Fibroblast of gingiva (primary cell): Measurements from ENCODE around the gene GPR142.
"Not testable (repeated sequence)": the region's sequence is repeated elsewhere in the genome, so short reads cannot be mapped to it uniquely, and the experiment has no call there.

Source experiments
- DNase-seq: peaks from one replicate; pipeline ENCODE4 v3.0.0-alpha.2; 2011; ENCODE audit warnings: low read depth

GPR142 gene

DNA sequence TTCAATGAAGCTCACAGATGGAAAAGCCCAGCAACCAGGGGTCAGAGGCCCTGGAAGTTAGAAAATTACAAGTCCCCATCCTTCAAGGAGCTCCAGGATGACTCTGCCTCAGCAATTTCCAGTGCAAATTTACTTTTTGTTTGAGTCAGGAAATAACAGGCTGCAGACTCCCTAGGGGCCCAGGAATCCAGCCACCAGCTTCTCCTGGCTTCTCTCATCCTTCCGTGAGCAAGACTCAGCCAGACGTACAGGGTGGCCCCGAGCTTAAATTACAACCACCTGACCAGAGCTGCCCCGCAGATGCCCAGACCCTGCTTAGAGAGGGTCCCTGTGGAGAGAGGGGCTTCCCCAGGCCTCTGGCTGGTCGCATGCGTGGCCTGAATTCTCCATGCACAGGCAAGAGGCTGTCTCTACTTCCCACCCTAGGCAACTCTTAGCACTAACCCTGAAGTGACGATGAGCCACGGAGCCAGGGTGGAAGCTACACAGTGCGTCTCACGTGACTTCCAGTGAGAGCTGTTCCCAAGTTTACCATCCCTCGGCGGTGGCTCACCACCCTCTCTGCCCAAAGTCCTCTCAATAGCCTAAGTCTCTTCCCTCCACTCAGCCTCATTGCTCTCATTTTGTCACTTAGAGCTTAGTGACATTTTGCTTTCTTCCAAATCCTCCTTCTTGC lies 27.1 kb downstream of the GPR142 start:
- no peak for DNase-seq

DNA sequence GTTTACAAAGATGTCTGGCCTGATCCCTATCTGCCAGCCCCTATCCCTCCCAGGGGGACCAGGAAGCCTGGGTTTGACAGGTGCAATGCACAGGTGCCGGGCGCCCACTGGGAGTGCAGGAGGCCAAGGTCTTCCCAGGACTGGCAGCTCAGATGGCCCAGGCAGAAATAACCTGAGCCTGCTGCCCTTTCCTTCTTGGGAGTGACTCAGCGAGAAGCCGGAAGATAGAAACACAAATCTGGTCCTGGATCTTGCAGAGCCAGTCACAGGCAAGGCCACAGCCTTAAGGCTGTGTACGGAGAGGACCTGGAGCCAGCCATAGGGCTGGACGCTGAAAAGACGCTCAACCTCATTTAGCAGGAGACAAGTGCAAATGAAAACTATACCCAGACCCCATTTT lies 27.7 kb downstream of the GPR142 start:
- no peak for DNase-seq

DNA sequence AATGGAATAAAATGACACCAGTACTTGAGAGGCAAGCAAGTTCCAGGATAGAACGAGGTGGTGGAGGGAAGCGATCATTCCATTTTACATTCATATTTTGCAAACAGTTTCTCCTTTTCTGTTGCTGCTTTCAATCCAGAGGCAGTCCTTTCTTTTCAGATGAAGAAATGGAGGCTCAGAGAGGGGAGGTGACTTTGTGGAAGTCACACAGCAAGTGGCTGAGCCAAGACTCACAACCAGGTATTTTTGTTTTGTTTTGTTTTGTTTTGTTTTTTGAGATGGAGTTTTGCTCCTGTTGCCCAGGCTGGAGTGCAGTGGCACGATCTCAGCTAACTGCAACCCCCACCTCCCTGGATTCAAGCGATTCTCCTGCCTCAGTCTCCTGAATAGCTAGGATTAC lies 29.3 kb downstream of the GPR142 start:
- DNase-seq, result no peak

DNA sequence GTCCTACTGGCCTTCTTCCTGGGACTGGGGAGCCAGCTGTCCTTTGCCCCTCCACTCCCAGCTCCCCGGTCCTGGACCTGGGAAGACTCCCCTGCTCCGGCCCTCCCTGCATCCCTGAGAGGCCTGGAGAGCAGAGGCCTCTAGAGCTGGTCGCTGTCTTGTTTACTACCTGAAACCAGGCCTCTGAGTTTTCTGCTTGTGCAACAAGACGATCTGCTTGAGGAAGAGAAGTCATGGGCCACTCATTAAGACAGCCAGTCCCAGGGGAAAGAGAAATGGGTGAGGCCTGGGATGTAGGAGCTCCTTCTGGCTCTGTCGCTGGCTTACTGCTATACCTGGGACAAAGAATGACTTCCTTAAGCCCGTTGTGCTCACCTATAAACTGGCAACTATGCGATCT lies 34.7 kb downstream of the GPR142 start:
- no peak for DNase-seq

DNA sequence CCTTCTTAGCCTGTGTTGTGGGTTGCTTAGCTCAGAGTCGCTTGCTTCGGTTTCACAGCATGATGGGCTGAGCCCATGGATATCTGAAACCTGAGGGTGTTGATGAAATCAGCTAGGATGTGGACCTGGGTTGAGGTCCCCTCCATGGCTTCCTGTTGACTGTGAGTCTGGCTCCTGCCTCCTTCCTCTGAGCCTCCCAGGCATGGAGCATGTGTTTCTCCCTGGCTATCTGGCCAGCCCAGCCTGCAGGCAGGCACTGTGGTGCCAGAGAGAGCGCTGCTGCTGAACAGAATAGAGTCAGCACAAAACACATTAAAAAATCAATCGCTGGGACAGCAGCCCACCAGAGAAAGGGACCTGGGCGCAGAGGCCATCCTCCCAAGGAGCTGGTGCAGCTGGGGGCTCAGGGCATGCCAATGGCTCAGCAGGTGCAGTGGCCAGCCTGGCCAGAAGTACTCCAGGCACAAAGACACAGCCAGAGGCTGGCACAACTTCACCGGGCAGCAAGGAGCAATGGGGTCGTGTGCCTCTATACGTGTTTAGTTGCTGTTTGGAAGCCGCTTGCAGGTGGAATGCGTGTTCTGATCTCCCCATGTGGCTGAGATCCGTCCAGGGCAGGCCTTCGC lies 36.3 kb downstream of the GPR142 start:
- DNase-seq, result no peak

DNA sequence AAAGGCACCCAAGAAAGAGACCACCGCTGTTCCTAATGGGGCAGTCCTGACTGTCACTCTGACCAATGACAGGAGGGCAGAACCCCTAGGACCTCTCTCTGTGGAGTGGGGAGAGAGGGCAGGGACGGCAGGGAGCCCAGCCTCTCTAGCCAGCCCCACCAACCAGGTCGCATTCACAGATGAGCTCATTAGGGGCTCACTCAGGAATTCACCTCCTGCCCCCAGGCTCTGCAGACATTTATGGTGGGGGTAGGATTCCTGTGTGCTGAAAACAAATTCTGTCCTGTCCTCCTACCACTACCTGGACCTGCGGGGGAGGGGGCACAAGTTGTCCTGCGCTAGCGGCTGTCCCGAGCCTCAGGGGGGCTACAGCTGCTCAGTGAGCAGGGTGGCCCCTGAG lies 36.9 kb downstream of the GPR142 start:
- DNase-seq, result no peak

DNA sequence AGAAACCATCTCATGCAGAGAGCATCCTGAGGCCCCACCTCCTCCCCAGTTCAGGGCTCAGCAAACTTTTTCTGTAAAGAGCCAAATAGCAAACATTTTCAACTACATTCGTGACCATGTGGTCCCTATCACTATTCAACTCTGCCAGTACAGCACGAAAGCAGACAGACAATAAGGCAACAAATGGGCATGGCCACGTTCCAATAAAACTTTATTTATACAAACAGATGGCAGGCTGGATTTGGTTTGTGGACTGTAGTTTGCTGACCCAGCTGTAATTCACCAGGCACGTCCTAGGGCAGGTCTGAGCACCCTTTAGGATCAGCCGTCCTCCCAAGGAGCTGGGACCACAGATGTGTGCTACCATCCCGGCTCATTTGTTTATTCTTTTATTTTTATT lies 37.5 kb downstream of the GPR142 start:
- DNase-seq, result no peak

DNA sequence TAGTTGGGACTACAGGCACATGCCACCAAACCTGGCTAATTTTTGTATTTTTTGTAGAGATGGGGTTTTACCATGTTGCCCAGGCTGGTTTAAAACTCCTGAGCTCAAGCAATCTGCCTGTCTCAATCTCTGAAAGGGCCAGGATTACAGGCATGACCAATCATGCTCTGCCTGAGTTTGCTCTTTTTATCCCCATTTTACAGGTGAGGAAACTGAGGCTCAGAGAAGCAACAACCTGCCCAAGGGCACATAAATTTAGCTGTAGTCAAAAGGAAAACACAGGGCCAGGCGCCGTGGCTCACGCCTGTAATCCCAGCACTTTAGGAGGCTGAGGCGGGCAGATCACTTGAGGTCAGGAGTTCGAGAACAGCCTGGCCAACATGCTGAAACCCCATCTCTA lies 38.0 kb downstream of the GPR142 start:
- not testable (repeated sequence) for DNase-seq

DNA sequence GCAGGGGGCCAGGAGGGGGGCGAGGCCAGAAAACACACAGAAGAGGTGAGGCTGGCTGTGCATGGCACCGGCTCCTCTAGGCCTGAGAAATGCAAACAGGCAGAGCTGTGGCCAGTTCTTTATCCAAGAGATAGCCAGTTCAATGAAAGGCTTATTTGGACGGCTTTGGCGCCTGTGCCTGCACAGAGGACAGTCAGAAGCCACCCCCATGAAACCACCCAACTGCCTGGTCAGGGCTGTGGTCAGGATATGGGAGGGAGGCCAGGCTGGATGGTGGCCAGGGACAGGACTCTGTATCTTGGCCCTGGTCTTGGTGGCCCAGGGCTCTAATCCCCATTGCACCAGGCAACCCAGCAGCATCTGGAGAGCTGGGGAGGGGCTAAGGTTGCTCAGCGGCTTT lies 40.1 kb downstream of the GPR142 start:
- no peak for DNase-seq

DNA sequence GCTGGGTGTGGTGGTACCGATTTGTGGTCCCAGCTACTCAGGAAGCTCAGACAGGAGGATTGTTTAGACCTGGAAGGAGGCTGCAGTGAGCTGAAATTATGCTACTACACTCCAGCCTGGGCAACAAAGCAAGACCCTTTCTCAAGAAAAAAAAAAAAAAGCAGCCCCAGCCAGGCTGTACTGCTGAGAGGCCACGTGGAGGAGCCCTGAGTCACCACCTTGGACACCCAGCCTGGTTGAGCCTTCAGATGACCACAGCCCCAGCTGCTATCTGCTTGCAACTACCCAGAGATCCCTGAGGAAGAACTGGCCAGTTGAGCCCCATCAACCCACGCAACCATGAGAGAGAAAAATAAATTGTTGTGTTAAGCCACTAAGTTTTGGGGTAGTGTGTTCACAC lies 41.0 kb downstream of the GPR142 start:
- no peak for DNase-seq

DNA sequence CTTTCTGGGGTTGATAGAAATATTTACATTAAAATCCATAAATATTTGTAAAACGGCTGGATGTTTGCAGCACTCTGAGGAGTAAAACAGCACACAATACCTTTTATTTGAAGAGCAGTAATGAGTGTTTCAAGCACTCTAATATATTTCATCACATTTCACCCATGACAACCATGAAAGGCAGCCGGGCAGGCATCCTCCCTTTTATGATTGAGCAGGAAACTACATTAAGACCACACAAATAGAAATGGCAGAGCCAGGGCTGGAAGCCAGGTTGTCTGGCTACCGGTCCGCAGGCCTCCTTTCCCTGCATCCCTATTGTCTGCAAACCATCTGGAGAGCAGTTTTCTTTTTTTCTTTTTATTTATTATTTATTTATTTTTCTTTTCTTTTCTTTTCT lies 41.5 kb downstream of the GPR142 start:
- no peak for DNase-seq

DNA sequence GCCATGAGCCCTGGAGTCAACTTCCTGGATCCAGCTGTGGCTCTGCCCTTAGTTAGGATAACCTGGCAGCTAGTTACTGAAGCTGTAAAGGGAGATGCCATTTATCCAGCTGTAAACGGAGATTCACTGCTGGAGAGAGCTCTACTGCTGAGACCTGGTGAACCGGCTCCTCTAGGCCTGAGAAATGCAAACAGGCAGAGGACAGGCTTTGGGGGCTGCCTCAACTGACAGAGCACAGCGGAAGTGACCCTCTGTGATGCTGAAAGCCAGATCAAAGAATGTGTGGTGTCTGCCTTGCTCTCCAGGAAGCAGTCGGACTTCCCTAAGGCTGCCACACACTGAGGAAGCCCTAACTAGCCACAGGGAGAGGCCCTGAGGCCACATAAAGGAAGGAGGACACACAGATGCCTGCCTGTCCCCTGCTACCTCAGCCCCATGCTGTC lies 42.7 kb downstream of the GPR142 start:
- no peak for DNase-seq

DNA sequence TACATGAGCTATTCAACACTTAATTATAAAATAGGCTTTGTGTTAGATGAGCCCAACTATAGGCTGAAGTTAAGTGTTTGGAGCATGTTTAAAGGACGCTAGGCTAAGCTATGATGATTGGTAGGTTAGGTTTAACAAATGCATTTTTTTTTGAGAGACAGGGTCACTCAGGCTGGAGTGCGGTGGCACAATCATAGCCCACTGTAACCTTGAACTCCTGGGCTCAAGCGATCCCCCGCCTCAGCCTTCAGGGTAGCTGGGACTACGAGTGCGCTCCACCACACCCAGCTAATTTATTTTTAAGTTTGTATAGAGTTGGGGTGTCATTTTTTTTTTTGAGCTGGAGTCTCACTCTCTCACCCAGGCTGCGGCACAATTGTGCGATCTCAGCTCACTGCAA lies 45.3 kb downstream of the GPR142 start:
- no peak for DNase-seq

DNA sequence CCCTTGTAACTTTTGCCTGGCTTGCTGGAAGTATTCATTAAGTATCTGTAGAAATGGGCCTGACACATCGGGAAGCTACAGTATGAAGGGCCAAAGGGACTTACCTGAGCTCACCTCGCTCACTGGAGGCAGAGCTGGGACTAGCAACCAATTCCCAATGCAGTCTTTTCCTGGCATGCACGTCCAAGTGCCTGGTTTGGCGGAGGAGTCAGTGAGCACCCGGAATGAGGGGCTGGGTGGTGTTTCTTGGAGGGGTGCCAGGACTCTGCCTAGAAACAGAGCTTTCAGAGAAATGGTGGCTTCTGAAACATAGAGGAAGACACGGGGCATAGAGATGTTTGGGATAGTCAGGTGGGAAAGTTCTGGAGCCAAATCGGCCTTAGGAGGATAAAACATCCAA lies 46.2 kb downstream of the GPR142 start:
- no peak for DNase-seq

DNA sequence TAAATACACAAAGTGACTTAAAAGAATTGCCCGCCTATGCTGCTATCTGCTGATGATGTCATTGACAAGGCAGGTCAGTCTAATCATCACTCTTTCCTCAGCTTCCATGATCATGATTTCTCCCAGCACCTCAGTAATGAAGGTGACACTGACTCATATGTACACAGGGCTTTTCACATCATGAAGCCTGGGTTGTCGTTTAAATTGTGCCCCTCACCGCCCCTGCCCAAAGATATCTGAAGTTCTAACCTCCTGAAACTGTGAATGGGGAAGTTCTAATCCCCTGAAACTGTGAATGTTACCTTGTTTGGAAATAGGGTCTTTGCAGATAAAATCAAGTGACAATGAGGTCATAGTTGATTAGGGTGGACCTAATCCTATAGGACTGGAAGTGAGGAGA lies 47.2 kb downstream of the GPR142 start:
- no peak for DNase-seq

DNA sequence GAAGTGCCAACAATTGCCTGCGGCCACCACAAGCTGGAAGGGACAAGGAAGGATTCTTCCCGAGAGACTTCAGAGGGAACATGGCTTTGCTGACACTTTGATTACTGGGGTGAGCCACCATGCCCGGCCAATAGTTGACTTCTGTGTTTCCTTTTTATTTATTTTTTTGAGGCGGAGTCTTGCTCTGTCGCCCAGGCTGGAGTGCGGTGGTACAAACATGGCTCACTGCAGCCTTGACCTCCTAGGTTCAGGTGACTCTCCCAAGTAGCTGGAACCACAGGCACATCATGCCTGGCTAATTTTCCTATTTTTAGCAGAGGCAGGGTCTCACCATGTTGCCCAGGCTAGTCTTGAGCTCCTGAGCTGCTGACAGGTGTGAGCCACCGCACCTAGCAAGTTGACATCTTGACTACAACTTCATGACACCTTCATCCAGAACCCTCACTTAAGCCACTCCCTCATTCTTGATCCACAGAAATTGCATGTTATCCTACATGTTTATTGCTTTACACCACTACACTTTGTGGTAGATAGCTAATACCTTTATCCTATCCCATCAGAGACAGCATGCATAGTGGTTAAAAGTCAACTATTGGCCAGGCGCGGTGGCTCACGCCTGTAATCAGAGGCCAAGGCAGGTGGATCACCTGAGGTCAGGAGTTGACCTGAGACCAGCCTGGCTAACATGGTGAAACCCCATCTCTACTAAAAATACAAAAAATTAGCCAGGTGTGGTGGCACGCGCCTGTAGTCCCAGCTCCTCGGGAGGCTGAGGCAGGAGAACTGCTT lies 48.5 kb downstream of the GPR142 start:
- DNase-seq, result no peak

DNA sequence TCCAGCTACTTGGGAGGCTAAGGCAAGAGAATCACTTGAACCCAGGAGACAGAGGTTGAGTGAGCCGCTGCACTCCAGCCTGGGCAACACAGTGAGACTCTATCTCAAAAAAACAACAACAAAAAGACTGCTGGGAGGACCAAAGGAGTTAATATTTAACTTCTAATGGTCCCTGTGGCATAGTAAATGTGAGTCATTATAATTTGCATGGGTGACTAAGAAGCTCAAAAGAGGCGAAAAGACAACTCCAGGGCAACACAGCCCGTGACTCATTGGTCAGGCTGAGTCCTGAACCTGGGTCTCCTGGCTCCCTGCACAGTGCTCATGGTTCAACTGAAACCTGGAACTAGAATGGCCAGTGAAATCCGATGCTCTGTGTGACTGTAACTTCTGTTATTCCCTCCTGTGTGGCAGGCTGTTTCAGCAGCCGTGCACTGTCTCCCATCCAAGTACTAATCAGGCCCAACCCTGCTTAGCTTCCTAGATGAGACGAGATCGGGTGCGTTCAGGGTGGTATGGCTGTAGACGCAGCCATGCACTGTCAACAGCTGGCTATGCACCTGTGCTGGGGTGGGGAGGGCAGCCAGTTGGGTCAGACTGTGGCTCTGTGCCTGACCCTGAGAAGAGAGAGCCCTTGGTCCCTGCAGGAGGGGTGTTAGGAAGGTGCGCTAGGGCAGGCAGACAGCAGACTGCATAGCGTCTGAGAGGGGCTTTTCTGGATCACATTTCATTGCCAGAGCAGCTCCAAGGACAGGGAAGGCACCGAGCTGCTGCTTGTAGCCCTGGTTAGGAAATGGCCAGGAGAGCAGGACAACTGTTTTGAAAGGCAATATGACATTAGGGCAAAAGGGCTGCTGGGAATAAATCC lies 50.1 kb downstream of the GPR142 start:
- no peak for DNase-seq

DNA sequence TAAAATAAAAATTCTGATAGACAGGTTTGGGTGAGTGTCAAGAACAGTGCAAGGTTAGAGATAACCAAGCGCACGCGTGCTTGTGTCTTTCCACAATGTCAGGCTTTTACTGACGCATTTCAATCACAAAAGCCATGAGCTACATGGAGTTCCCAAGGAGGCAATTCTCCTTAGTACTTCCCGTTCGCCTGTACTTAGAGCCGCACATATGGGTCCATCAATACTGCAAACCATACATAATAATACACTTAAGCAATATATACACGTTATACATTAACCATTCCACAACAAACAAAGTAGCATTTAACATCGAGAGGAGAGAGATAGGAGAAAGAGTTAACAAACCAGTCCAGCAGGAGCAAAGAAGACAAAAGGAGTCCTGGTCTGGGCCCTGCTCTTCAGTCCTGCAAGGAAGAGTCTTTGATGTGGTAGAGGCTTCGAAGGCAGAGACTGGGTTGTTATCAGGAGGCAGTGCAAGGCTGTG lies 52.7 kb downstream of the GPR142 start:
- no peak for DNase-seq
